ENCODE measurements around the gene PDK4. TPM values are rescaled to one million over a fixed set of nuclear protein-coding genes. Genes with fewer than 3 reads are reported as not detected.

Gene PDK4
- total and polyA plus RNA-seq, 10 of the 15 experiments (the other 5 are each of a cell fraction or from before 2014, with no cell fraction given), result 0.03 to 0.46 TPM; not detected in 8

- TF ChIP-seq ZSCAN29 (IDR thresholded peaks at IDR 0.05) (no peak), LARP7 (IDR thresholded peaks at IDR 0.05) (no peak), SUPT20H (IDR thresholded peaks at IDR 0.05; ENCODE audit: borderline replicate concordance, control insufficient read depth, low read depth, low read length) (no peak), NFYB (IDR thresholded peaks at IDR 0.05; ENCODE audit: insufficient read depth, low read depth, low read length) (no peak), MTA3 (IDR thresholded peaks at IDR 0.05; ENCODE audit: borderline replicate concordance, low read length) (no peak), BRCA1 (IDR thresholded peaks at IDR 0.05; ENCODE audit: low read depth, low read length) (no peak), RELB (IDR thresholded peaks at IDR 0.05; ENCODE audit: low read depth) (no peak)
These were observed 6.5 kb downstream of the PDK4 start (continued) for GRCh38 chr7:95589766-95590165.

- ChIA-PET RAD21 (ENCODE audit: unreplicated experiment) (no interaction called here), SMC1A (ENCODE audit: uncharacterized antibody, unreplicated experiment) (interaction anchor here (0.7 kb wide), 1 partner anchor 43 kb away, joined by 3 read pairs; no protein-coding TSS in a partner anchor), CTCF (interaction anchor here (1.6 kb wide), 1 partner anchor 20 kb away, joined by 4 read pairs; no protein-coding TSS in a partner anchor), POLR2A (no interaction called here)
- no TSS peak for BruUV-seq (replicated peaks)
- ATAC-seq (no peak), FAIRE-seq (no peak), DNase-seq (ENCODE audit: low read depth, low spot score) (no peak)
- in situ Hi-C loops (cut with MboI), result no loop called here
- Histone ChIP-seq H2AFZ (ENCODE audit: control insufficient read depth, low read depth, low read length) (no peak overlapping the region), H3K27ac (ENCODE audit: control insufficient read depth, insufficient read depth) (no peak overlapping the region), H3K4me2 (ENCODE audit: control insufficient read depth, insufficient read depth) (no peak overlapping the region), H3K4me1 (ENCODE audit: control insufficient read depth, insufficient read depth, low read length) (no peaks in the 10 kb centered on the region), H3K4me3 (no peak overlapping the region), H3K36me3 (ENCODE audit: control insufficient read depth in 2 of 2, insufficient read depth in 2 of 2, low read length in 1 of 2) (no peaks in the 10 kb centered on the region), H4K20me1 (ENCODE audit: control insufficient read depth, insufficient read depth) (no peaks in the 10 kb centered on the region), H3K79me2 (ENCODE audit: control insufficient read depth, insufficient read depth, low read length) (no peaks in the 10 kb centered on the region), H3K9me3 (replicated peaks; ENCODE audit: control insufficient read depth, insufficient read depth, low read length) (no peaks in the 10 kb centered on the region), H3K9ac (ENCODE audit: control insufficient read depth, insufficient read depth, low read length) (no peak overlapping the region), H3K27me3 (replicated peaks in 1 of 2; ENCODE audit: control insufficient read depth in 2 of 2, insufficient read depth in 2 of 2, low read length in 1 of 2) (no peaks in the 10 kb centered on the region)
- intact Hi-C loops (cut with micrococcal nuclease; ENCODE audit: unreplicated experiment), result no loop called here
- no peak for TF ChIP-seq SREBF1 (IDR thresholded peaks at IDR 0.05; ENCODE audit: low read length)
- TF ChIP-seq RFX5 (IDR thresholded peaks at IDR 0.05; ENCODE audit: low read depth, low read length), result no peak
- no peak for TF ChIP-seq RBBP5 (conservative IDR thresholded peaks at IDR 0.05)
- no peak for TF ChIP-seq EP300 (IDR thresholded peaks at IDR 0.05; ENCODE audit: borderline replicate concordance in 1 of 2, control insufficient read depth in 1 of 2, low read depth in 2 of 2, low read length in 2 of 2)
- TF ChIP-seq NR2C1 (IDR thresholded peaks at IDR 0.05), result no peak
- no peak for TF ChIP-seq ZBTB40 (IDR thresholded peaks at IDR 0.05; ENCODE audit: borderline replicate concordance)
- no peak for TF ChIP-seq TCF12 (IDR thresholded peaks at IDR 0.05; ENCODE audit: low read depth, low read length)
- TF ChIP-seq ZBED1 (IDR thresholded peaks at IDR 0.05; ENCODE audit: borderline replicate concordance), result no peak
- TF ChIP-seq CBX5 (IDR thresholded peaks at IDR 0.05; ENCODE audit: low read depth), result no peak
- no peak for TF ChIP-seq TCF3 (IDR thresholded peaks at IDR 0.05; ENCODE audit: borderline replicate concordance, insufficient read depth, low read depth, low read length)
- TF ChIP-seq EGR1 (IDR thresholded peaks at IDR 0.05; ENCODE audit: borderline replicate concordance in 1 of 2, low read depth in 2 of 2, low read length in 2 of 2), result no peak
These were observed 7.3 kb downstream of the PDK4 start for GRCh38 chr7:95589031-95589430.

Measured in GM12878 (cell line).